PC-9 (cell line): ENCODE measurements around the gene MEX3A. TPM values are rescaled to one million over a fixed set of nuclear protein-coding genes. Genes with fewer than 3 reads are reported as not detected.
A peak's percentile ranks its signal among the peaks of the same experiment; 100 is the strongest.

Source experiments
- BruUV-seq: library from RNA; stranded (reverse); fragments of 400-500 nt; replicated peaks from 2 replicates; lab custom pipeline; 2021; lab: Mats Ljungman, UMichigan
- CTCF ChIA-PET: fragments of 300-600 bp; sonication (Branson Sonifier 250); formaldehyde crosslinking; loops from one replicate; lab custom pipeline; 2022; ENCODE audit warnings: antibody characterized with exemption; lab: Charles Lee
- POLR2A ChIA-PET: fragments of 300-600 bp; sonication (Branson Sonifier 250); formaldehyde crosslinking; loops from one replicate; lab custom pipeline; 2022; ENCODE audit warnings: antibody characterized with exemption; ENCODE audit not compliant: unreplicated experiment; lab: Charles Lee
- DNase-seq, 2 experiments: peaks; one replicate each; pipeline versions ENCODE4 v3.0.0 to v3.0.0-alpha.2; 2015 to 2022; ENCODE audit warnings: mixed read lengths in 1 of 2
- H2AFZ ChIP-seq: fragments of 200-600 bp; sonication (generic); 2 replicates; pipeline ENCODE4 v1.8.1; 2017; ENCODE audit warnings: antibody characterized with exemption
- H3F3A ChIP-seq: fragments of 200-600 bp; sonication (generic); 2 replicates; pipeline ENCODE4 v1.8.1; 2017; ENCODE audit warnings: antibody characterized with exemption, mild to moderate bottlenecking, low read depth; ENCODE audit not compliant: insufficient read depth
- H3K27ac ChIP-seq: fragments of 200-600 bp; sonication (generic); 2 replicates; pipeline ENCODE4 v1.6.1; 2016; ENCODE audit warnings: mixed run types
- H3K27me3 ChIP-seq: fragments of 200-600 bp; sonication (generic); 2 replicates; pipeline ENCODE4 v1.6.1; 2016; ENCODE audit warnings: low read depth, mixed run types; ENCODE audit not compliant: insufficient read depth
- H3K36me3 ChIP-seq: fragments of 200-600 bp; sonication (generic); 2 replicates; pipeline ENCODE4 v1.6.1; 2016; ENCODE audit warnings: low read depth, mixed run types
- H3K4me1 ChIP-seq: fragments of 200-600 bp; sonication (generic); replicated peaks from 2 replicates; pipeline ENCODE4 v1.6.1; 2016; ENCODE audit warnings: mixed run types; ENCODE audit not compliant: insufficient read depth
- H3K4me2 ChIP-seq: fragments of 200-600 bp; sonication (generic); 2 replicates; pipeline ENCODE4 v1.6.1; 2017; ENCODE audit warnings: mixed run types
- H3K4me3 ChIP-seq: fragments of 200-600 bp; sonication (generic); 2 replicates; pipeline ENCODE4 v1.6.1; 2016; ENCODE audit warnings: mixed run types
- H3K79me2 ChIP-seq: fragments of 200-600 bp; sonication (generic); 2 replicates; pipeline ENCODE4 v1.6.1; 2017; ENCODE audit warnings: low read depth, mixed run types
- H3K9me2 ChIP-seq: fragments of 200-600 bp; sonication (generic); 2 replicates; pipeline ENCODE4 v1.8.1; 2017; ENCODE audit warnings: mild to moderate bottlenecking; ENCODE audit not compliant: insufficient read depth
- H3K9me3 ChIP-seq: fragments of 200-600 bp; sonication (generic); 2 replicates; pipeline ENCODE4 v1.8.1; 2016; ENCODE audit warnings: low read depth; ENCODE audit not compliant: insufficient read depth
- H4K20me1 ChIP-seq: fragments of 200-600 bp; sonication (generic); 2 replicates; pipeline ENCODE4 v1.8.1; 2017; ENCODE audit not compliant: insufficient read depth
- EZH2 ChIP-seq: fragments of 200-600 bp; sonication (generic); IDR thresholded peaks from 2 replicates; pipeline ENCODE4 v1.8.0; 2017; ENCODE audit warnings: antibody characterized with exemption, low read depth
- intact Hi-C: fragments of 100-400 bp; cut with micrococcal nuclease; formaldehyde crosslinking; loops from one replicate; pipeline ENCODE4 v1.10.0; 2022; ENCODE audit not compliant: unreplicated experiment
- total RNA-seq: library from RNA; stranded (reverse); gene quantifications from 2 replicates; pipeline ENCODE4 v1.2.3, GENCODE V29; 2021
- TF ChIP-seq, protein P1 (sequence below): fragments of 200-600 bp; sonication (generic); conservative IDR thresholded peaks from 2 replicates; pipeline ENCODE4 v1.6.1; 2017; ENCODE audit warnings: mixed run types, antibody characterized with exemption, mild to moderate bottlenecking, moderate library complexity

The MEX3A gene
- total RNA-seq, 1 experiment from 2014 or later = 7.2 TPM

DNA sequence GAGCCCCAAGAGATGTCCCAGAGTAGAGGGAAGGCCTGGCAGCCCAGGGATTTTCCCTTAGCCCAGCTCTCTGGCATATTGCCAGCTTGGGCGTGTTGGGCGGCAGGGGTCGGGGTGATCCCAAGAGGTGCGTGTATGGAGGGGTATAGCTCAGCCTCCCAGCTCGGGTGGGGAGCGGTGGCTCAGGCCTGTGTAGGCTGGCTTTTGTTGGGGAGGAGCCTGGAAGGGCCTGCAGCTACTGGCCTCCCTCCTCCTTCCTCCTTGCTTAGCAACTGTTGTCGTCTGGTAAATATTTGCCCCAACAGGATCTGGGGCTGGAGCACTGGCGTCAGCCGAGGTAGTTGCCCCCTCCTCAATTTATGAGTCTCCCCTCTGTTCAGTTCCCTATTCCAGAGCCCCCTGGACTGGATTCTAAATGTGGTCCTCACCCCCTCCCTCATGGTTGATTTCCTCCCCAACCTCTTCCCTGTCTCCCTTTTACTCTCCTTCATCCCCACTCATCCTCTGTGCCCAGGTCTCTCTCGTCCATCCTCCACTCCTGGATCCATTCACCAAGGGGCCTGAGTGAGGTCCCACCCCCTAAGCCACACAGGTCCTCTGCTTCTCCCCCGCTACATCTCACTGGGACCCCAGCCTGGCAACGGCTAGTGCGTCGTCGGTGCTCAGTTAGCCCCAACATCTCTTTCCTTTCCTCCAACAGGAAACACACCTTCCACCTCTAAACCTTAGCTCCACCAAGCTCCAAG, 22.0 kb upstream of the MEX3A start:
- Histone ChIP-seq H3K9me3 (no peaks in the 10 kb centered on the region), H4K20me1 (no peaks in the 10 kb centered on the region), H3K4me3 (no peak overlapping the region), H3F3A (peaks cover 50% of the 10 kb centered on the region), H3K27me3 (no peaks in the 10 kb centered on the region), H3K79me2 (no peaks in the 10 kb centered on the region), H3K36me3 (no peaks in the 10 kb centered on the region), H3K27ac (no peak overlapping the region), H3K4me1 (peaks cover 95% of the 10 kb centered on the region), H3K9me2 (no peaks in the 10 kb centered on the region), H3K4me2 (peak overlapping the region; percentile 99), H2AFZ (no peak overlapping the region)
- ChIA-PET POLR2A (interaction anchor here (0.6 to 2.8 kb wide), 5 partner anchors 10 to 90 kb away, joined by 4 to 18 read pairs (median 11); partner anchors contain the start of genes LMNA and SLC25A44), CTCF (interaction anchor here (0.6 kb wide), 1 partner anchor 25 kb away, joined by 3 read pairs; no protein-coding TSS in a partner anchor)
- no TSS peak for BruUV-seq
- TF ChIP-seq, protein P1, sequence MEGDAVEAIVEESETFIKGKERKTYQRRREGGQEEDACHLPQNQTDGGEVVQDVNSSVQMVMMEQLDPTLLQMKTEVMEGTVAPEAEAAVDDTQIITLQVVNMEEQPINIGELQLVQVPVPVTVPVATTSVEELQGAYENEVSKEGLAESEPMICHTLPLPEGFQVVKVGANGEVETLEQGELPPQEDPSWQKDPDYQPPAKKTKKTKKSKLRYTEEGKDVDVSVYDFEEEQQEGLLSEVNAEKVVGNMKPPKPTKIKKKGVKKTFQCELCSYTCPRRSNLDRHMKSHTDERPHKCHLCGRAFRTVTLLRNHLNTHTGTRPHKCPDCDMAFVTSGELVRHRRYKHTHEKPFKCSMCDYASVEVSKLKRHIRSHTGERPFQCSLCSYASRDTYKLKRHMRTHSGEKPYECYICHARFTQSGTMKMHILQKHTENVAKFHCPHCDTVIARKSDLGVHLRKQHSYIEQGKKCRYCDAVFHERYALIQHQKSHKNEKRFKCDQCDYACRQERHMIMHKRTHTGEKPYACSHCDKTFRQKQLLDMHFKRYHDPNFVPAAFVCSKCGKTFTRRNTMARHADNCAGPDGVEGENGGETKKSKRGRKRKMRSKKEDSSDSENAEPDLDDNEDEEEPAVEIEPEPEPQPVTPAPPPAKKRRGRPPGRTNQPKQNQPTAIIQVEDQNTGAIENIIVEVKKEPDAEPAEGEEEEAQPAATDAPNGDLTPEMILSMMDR = no peak
- TF ChIP-seq EZH2 = no peak
- DNase-seq = peak; percentile 70 to 85
- intact Hi-C loops = no loop called here

GRCh38 chr1:156103521-156103947, 21.3 kb upstream of the MEX3A start:
- Histone ChIP-seq H3K9me2 (no peaks in the 10 kb centered on the region), H3K4me2 (peak overlapping the region; percentile 99), H3K4me3 (no peak overlapping the region), H3F3A (peaks cover 48% of the 10 kb centered on the region), H3K4me1 (peaks cover 90% of the 10 kb centered on the region), H3K79me2 (no peaks in the 10 kb centered on the region), H4K20me1 (no peaks in the 10 kb centered on the region), H3K9me3 (no peaks in the 10 kb centered on the region), H3K27me3 (no peaks in the 10 kb centered on the region), H2AFZ (no peak overlapping the region), H3K36me3 (no peaks in the 10 kb centered on the region), H3K27ac (no peak overlapping the region)
- no peak for TF ChIP-seq EZH2
- TF ChIP-seq, protein P1 = no peak
- intact Hi-C loops = loop anchor here (1.0 kb wide), 2 partner anchors 20 to 27 kb away; no protein-coding TSS in a partner anchor
- BruUV-seq = no TSS peak
- DNase-seq = peak in 1 of 2 experiments; percentile 33
- CTCF ChIA-PET = interaction anchor here (0.9 kb wide), 1 partner anchor 26 kb away, joined by 3 read pairs; no protein-coding TSS in a partner anchor
- POLR2A ChIA-PET = interaction anchor here (0.6 to 2.8 kb wide), 3 partner anchors 11 to 101 kb away, joined by 5 to 15 read pairs (median 11); partner anchors contain the start of gene LMNA

GRCh38 chr1:156102633-156103511, 20.6 kb upstream of the MEX3A start:
- DNase-seq = no peak
- intact Hi-C loops = loop anchor here (1.0 kb wide), 2 partner anchors 20 to 27 kb away; no protein-coding TSS in a partner anchor
- H3K79me2 ChIP-seq = no peaks in the 10 kb centered on the region
- H2AFZ ChIP-seq = no peak overlapping the region
- no peaks in the 10 kb centered on the region for H3K27me3 ChIP-seq
- no TSS peak for BruUV-seq
- H3K9me3 ChIP-seq = no peaks in the 10 kb centered on the region
- peaks cover 42% of the 10 kb centered on the region for H3F3A ChIP-seq
- no peaks in the 10 kb centered on the region for H3K9me2 ChIP-seq
- no peak overlapping the region for H3K27ac ChIP-seq
- CTCF ChIA-PET = interaction anchor here (0.9 kb wide), 1 partner anchor 27 kb away, joined by 3 read pairs; no protein-coding TSS in a partner anchor
- TF ChIP-seq, protein P1 = no peak
- no peak for TF ChIP-seq EZH2
- peak overlapping the region; percentile 99; the same call in 1 of the 2 replicates for H3K4me2 ChIP-seq
- no peaks in the 10 kb centered on the region for H4K20me1 ChIP-seq
- H3K4me1 ChIP-seq = peaks cover 84% of the 10 kb centered on the region
- H3K4me3 ChIP-seq = no peak overlapping the region
- no peaks in the 10 kb centered on the region for H3K36me3 ChIP-seq
- POLR2A ChIA-PET = interaction anchor here (0.6 to 0.7 kb wide), 2 partner anchors 21 to 100 kb away, joined by 4 to 5 read pairs; no protein-coding TSS in a partner anchor
